Suprapubic skin (tissue), 3 donors: ENCODE results near the gene DAB2IP.

ENCODE experiments used
- CTCF ChIP-seq, 2 donors: fragments of 200-600 bp in 1 of 2; fragments of 450-650 bp in 1 of 2; sonication (generic) in 1 of 2; IDR thresholded peaks; one replicate each; pipeline ENCODE4 v1.5.1; 2016 to 2019; ENCODE audit warnings: antibody characterized with exemption in 2 of 2, mild to moderate bottlenecking in 1 of 2, moderate library complexity in 1 of 2
- POLR2A ChIP-seq, 2 donors: fragments of 450-650 bp; IDR thresholded peaks; one replicate each; pipeline ENCODE4 v1.6.1; 2017; ENCODE audit warnings: antibody characterized with exemption in 2 of 2, mild to moderate bottlenecking in 2 of 2, moderate library complexity in 2 of 2

DNA sequence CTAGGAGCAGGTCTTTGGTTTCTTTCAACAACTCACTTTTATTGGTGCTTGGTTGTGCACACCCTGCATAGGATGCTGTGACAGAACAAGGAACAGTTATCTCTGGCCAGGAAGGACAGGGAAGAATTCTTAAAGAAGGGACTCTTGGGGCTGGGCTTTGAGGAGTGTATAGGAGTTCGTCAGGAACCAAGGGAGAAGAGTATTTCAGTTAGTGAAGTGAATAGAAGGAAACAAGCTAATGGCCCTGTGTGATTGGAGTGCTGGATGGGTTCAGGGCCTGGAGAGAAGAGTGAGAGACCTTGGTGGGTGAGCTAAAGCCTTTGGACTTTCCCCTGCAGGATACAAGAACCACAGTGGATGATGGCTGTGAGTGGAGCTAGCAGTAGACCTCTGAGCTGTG lies 32.2 kb downstream of the DAB2IP start:
- TF ChIP-seq CTCF (IDR thresholded peaks at IDR 0.05) (no peak), POLR2A (IDR thresholded peaks at IDR 0.05) (no peak)
